Endothelial cell of umbilical vein (primary cell): ENCODE data around the gene GPAT2. TPM values are rescaled to one million over a fixed set of nuclear protein-coding genes. Genes with fewer than 3 reads are reported as not detected.
"Not testable (repeated sequence)": the region's sequence is repeated elsewhere in the genome, so short reads cannot be mapped to it uniquely, and the experiment has no call there.

Source experiments
- BruUV-seq: library from RNA; stranded (reverse); fragments of 400-500 nt; replicated peaks from 2 replicates; lab custom pipeline; 2021; lab: Mats Ljungman, UMichigan
- CTCF ChIA-PET: fragments of 300-600, 350-600 bp; sonication (Branson Sonifier 250); formaldehyde crosslinking; loops from one replicate; lab custom pipeline; 2021; ENCODE audit warnings: antibody characterized with exemption, inconsistent platforms; lab: Charles Lee
- POLR2A ChIA-PET: fragments of 300-600, 350-600 bp; sonication (Branson Sonifier 250); formaldehyde crosslinking; loops from one replicate; lab custom pipeline; 2021; ENCODE audit warnings: antibody characterized with exemption, inconsistent platforms; lab: Charles Lee
- DNase-seq: peaks from one replicate; pipeline ENCODE4 v3.0.0-alpha.2; 2011; ENCODE audit warnings: low read depth, low spot score
- FAIRE-seq: peaks from 2 replicates; lab custom pipeline; 2011; peaks lifted over from hg19 to GRCh38; lab: Jason Lieb, UNC
- H2AFZ ChIP-seq: 2 replicates; pipeline ENCODE4 v1.6.0; 2012; ENCODE audit warnings: low read depth, low read length, control low read depth, inconsistent platforms
- H3K27ac ChIP-seq: 2 replicates; pipeline ENCODE4 v1.5.1; 2011; ENCODE audit warnings: low read depth, mild to moderate bottlenecking, control low read depth, low read length, moderate library complexity; ENCODE audit not compliant: insufficient read depth
- H3K27me3 ChIP-seq, 2 experiments: 2 replicates each; pipeline versions ENCODE4 v1.6.0 to v1.6.1; 2011; ENCODE audit warnings: low read length in 2 of 2, mixed read lengths in 1 of 2; ENCODE audit not compliant: control insufficient read depth in 2 of 2, insufficient read depth in 2 of 2
- H3K36me3 ChIP-seq, 2 experiments: 2 replicates in 1 of 2; 3 replicates in 1 of 2; pipeline ENCODE4 v1.5.1; 2011; ENCODE audit warnings: low read length in 2 of 2, mild to moderate bottlenecking in 1 of 2, moderate library complexity in 1 of 2; ENCODE audit not compliant: control insufficient read depth in 2 of 2, insufficient read depth in 2 of 2; ENCODE audit errors: extremely low read depth in 1 of 2
- H3K4me1 ChIP-seq: 3 replicates; pipeline ENCODE4 v1.5.1; 2011; ENCODE audit warnings: mild to moderate bottlenecking, low read length; ENCODE audit not compliant: control insufficient read depth, insufficient read depth; ENCODE audit errors: extremely low read depth
- H3K4me2 ChIP-seq: 2 replicates; pipeline ENCODE4 v1.6.1; 2011; ENCODE audit warnings: low read length, control low read depth, mixed read lengths; ENCODE audit not compliant: insufficient read depth
- H3K4me3 ChIP-seq, 3 experiments: fragments of 200-600 bp in 1 of 3; sonication (generic), shearing (Covaris generic) in 1 of 3; replicated peaks in 1 of 3; 2 replicates each; pipeline ENCODE4 v1.5.1; 2011 to 2016; ENCODE audit warnings: control low read depth in 3 of 3, low read length in 3 of 3, mild to moderate bottlenecking in 2 of 3, inconsistent platforms in 1 of 3, low read depth in 1 of 3, moderate library complexity in 1 of 3; ENCODE audit not compliant: insufficient read depth in 1 of 3
- H3K79me2 ChIP-seq: 2 replicates; pipeline ENCODE4 v1.6.0; 2012; ENCODE audit warnings: low read length, inconsistent platforms; ENCODE audit not compliant: control insufficient read depth, insufficient read depth
- H3K9ac ChIP-seq: replicated peaks from 2 replicates; pipeline ENCODE3; 2011; ENCODE audit warnings: low read length, control low read depth; ENCODE audit not compliant: insufficient read depth; ENCODE audit errors: extremely low read depth
- H3K9me1 ChIP-seq: replicated peaks from 3 replicates; pipeline ENCODE4 v1.6.0; 2011; ENCODE audit warnings: mild to moderate bottlenecking, low read length; ENCODE audit not compliant: control insufficient read depth, insufficient read depth; ENCODE audit errors: extremely low read depth
- H3K9me3 ChIP-seq: replicated peaks from 2 replicates; pipeline ENCODE4 v1.5.1; 2012; ENCODE audit warnings: low read length, inconsistent platforms; ENCODE audit not compliant: control insufficient read depth, insufficient read depth
- H4K20me1 ChIP-seq: replicated peaks from 2 replicates; pipeline ENCODE3; 2011; ENCODE audit warnings: mild to moderate bottlenecking, low read length; ENCODE audit not compliant: control insufficient read depth, insufficient read depth; ENCODE audit errors: extremely low read depth
- FOS ChIP-seq: IDR thresholded peaks from 2 replicates; pipeline ENCODE4 v1.6.1; 2011; ENCODE audit warnings: mild to moderate bottlenecking, low read length, moderate library complexity, borderline replicate concordance; ENCODE audit not compliant: insufficient read depth
- MAX ChIP-seq: IDR thresholded peaks from 2 replicates; pipeline ENCODE4 v1.6.1; 2011; ENCODE audit not compliant: insufficient read depth, insufficient read length
- POLR2A ChIP-seq: IDR thresholded peaks from 2 replicates; pipeline ENCODE4 v1.6.1; 2012; ENCODE audit warnings: low read depth, mild to moderate bottlenecking, control low read depth, low read length
- POLR2AphosphoS5 ChIP-seq: IDR thresholded peaks from 2 replicates; pipeline ENCODE4 v1.6.1; 2012; ENCODE audit warnings: low read depth, mild to moderate bottlenecking, control low read depth, low read length, moderate library complexity; ENCODE audit not compliant: insufficient read depth
- dilution Hi-C: fragments of 300-500 bp; cut with MboI; formaldehyde crosslinking; loops from one replicate; pipeline ENCODE4 v1.15.0; 2019; ENCODE audit warnings: low sequenced_read_pairs; ENCODE audit not compliant: extremely low pct_ligation_motif_present
- intact Hi-C: fragments of 100-400 bp; cut with micrococcal nuclease; formaldehyde crosslinking; loops from one replicate; pipeline ENCODE4 v1.10.0; 2022
- polyA plus RNA-seq, 4 experiments: library from polyadenylated mRNA; depleted of rRNA in 3 of 4; stranded (reverse) in 3 of 4; unstranded in 1 of 4; fragments of >200 nt; gene quantifications; 2 replicates each; pipeline versions ENCODE4 v1.2.1 to v1.2.3, GENCODE V29; 2011 to 2012; ENCODE audit warnings: missing spikeins in 1 of 4
- total RNA-seq: library from RNA; stranded (reverse); gene quantifications from 2 replicates; pipeline ENCODE4 v1.2.3, GENCODE V29; 2021

The GPAT2 gene
- total and polyA plus RNA-seq, 2 donors (not counting 3 experiments of a cell fraction or from before 2014, with no cell fraction given) = 6.6 to 10.3 TPM

GRCh38 chr2:96065381-96065930, 30.7 kb upstream of the GPAT2 start:
- DNase-seq = no peak
- TF ChIP-seq MAX (no peak), FOS (no peak), POLR2A (no peak), POLR2AphosphoS5 (no peak)
- no peak overlapping the region for H2AFZ ChIP-seq
- no peaks in the 10 kb centered on the region for H4K20me1 ChIP-seq
- no peak for FAIRE-seq
- no peaks in the 10 kb centered on the region for H3K9me3 ChIP-seq
- H3K27ac ChIP-seq = no peak overlapping the region
- H3K79me2 ChIP-seq = no peaks in the 10 kb centered on the region
- dilution Hi-C loops = no loop called here
- H3K36me3 ChIP-seq = no peaks in the 10 kb centered on the region
- ChIA-PET CTCF (interaction anchor here (1.3 kb wide), 1 partner anchor 109 kb away, joined by 5 read pairs; no protein-coding TSS in a partner anchor), POLR2A (no interaction called here)
- BruUV-seq = no TSS peak
- H3K4me2 ChIP-seq = no peak overlapping the region
- intact Hi-C loops = no loop called here
- no peak overlapping the region for H3K9ac ChIP-seq
- H3K27me3 ChIP-seq = peaks cover 0 to 2% of the 10 kb centered on the region in 2 experiments
- no peak overlapping the region for H3K4me3 ChIP-seq
- H3K9me1 ChIP-seq = no peaks in the 10 kb centered on the region
- no peaks in the 10 kb centered on the region for H3K4me1 ChIP-seq

- H3K9me3 ChIP-seq, POLR2A ChIA-PET, H3K4me3 ChIP-seq, H3K27me3 ChIP-seq, H2AFZ ChIP-seq, dilution Hi-C loops, H3K27ac ChIP-seq, FAIRE-seq, H3K79me2 ChIP-seq, H4K20me1 ChIP-seq, H3K9me1 ChIP-seq, H3K9ac ChIP-seq, H3K4me1 ChIP-seq, H3K4me2 ChIP-seq, DNase-seq, H3K36me3 ChIP-seq, BruUV-seq, intact Hi-C loops: not testable (repeated sequence)
- CTCF ChIA-PET = interaction anchor here (1.3 kb wide), 1 partner anchor 110 kb away, joined by 5 read pairs; no protein-coding TSS in a partner anchor
Observed at GRCh38 chr2:96064760-96065159, 30.0 kb upstream of the GPAT2 start.

GRCh38 chr2:96064047-96064675, 29.4 kb upstream of the GPAT2 start:
- FAIRE-seq = not testable (repeated sequence)

More at GRCh38 chr2:96064047-96064675, 29.4 kb upstream of the GPAT2 start:
- BruUV-seq, H3K36me3 ChIP-seq, H3K9ac ChIP-seq, H3K27me3 ChIP-seq, H3K79me2 ChIP-seq, H3K4me2 ChIP-seq, dilution Hi-C loops, DNase-seq, intact Hi-C loops, H3K27ac ChIP-seq, H3K4me1 ChIP-seq, H3K4me3 ChIP-seq, POLR2A ChIA-PET, H4K20me1 ChIP-seq, H3K9me3 ChIP-seq, H3K9me1 ChIP-seq, H2AFZ ChIP-seq: not testable (repeated sequence)
- CTCF ChIA-PET = interaction anchor here (0.9 to 1.3 kb wide), 2 partner anchors 1581 to 1633 kb away, joined by 3 to 13 read pairs; partner anchors contain the start of gene COX5B
